OCI-LY1 (cell line): ENCODE measurements around the gene CNTFR.

Source experiments
- H2AFZ ChIP-seq: fragments of 200-600 bp; sonication (generic), shearing (Covaris generic); 2 replicates; pipeline ENCODE4 v1.6.0; 2014; ENCODE audit warnings: antibody characterized with exemption, mild to moderate bottlenecking, low read length
- H3F3A ChIP-seq: fragments of 200-600 bp; sonication (generic), shearing (Covaris generic); 2 replicates; pipeline ENCODE4 v1.6.0; 2014; ENCODE audit warnings: mild to moderate bottlenecking, antibody characterized with exemption, low read length, moderate library complexity; ENCODE audit not compliant: insufficient read depth
- H3K27ac ChIP-seq: fragments of 200-600 bp; sonication (generic); 2 replicates; pipeline ENCODE4 v1.5.1; 2014; ENCODE audit warnings: low read length, mixed run types, mild to moderate bottlenecking, low read depth; ENCODE audit not compliant: poor library complexity, severe bottlenecking
- H3K27me3 ChIP-seq: fragments of 200-600 bp; sonication (generic); 2 replicates; pipeline ENCODE4 v1.6.0; 2014; ENCODE audit warnings: antibody characterized with exemption, mild to moderate bottlenecking, low read length, moderate library complexity; ENCODE audit not compliant: insufficient read depth
- H3K36me3 ChIP-seq: fragments of 200-600 bp; sonication (generic); 2 replicates; pipeline ENCODE4 v1.6.1; 2014; ENCODE audit warnings: mild to moderate bottlenecking, antibody characterized with exemption, low read length, moderate library complexity, mixed read lengths; ENCODE audit not compliant: insufficient read depth
- H3K4me1 ChIP-seq: fragments of 200-600 bp; sonication (generic); 2 replicates; pipeline ENCODE4 v1.5.1; 2014; ENCODE audit warnings: mild to moderate bottlenecking, low read length, moderate library complexity; ENCODE audit not compliant: insufficient read depth, severe bottlenecking
- H3K4me2 ChIP-seq: fragments of 200-600 bp; sonication (generic), shearing (Covaris generic); 2 replicates; pipeline ENCODE4 v1.6.1; 2014; ENCODE audit warnings: low read length
- H3K4me3 ChIP-seq: fragments of 200-600 bp; sonication (generic); 2 replicates; pipeline ENCODE4 v1.5.1; 2014; ENCODE audit warnings: low read length, low read depth, mild to moderate bottlenecking, mixed read lengths; ENCODE audit not compliant: poor library complexity, severe bottlenecking
- H3K79me2 ChIP-seq: fragments of 200-600 bp; shearing (Covaris generic); 2 replicates; pipeline ENCODE4 v1.6.1; 2016; ENCODE audit warnings: mixed run types, low read length, mixed read lengths; ENCODE audit not compliant: insufficient read depth
- H3K9ac ChIP-seq: fragments of 200-600 bp; sonication (generic), shearing (Covaris generic); 2 replicates; pipeline ENCODE4 v1.6.1; 2014; ENCODE audit warnings: mild to moderate bottlenecking, low read length, mixed read lengths
- H3K9me2 ChIP-seq: fragments of 200-600 bp; sonication (generic), shearing (Covaris generic); 2 replicates; pipeline ENCODE4 v1.6.1; 2014; ENCODE audit warnings: low read depth, mild to moderate bottlenecking, low read length, mixed read lengths
- H3K9me3 ChIP-seq: fragments of 200-600 bp; shearing (Covaris generic); 2 replicates; pipeline ENCODE4 v1.6.1; 2014; ENCODE audit warnings: low read length, mixed read lengths
- H4K20me1 ChIP-seq: fragments of 200-600 bp; sonication (generic), shearing (Covaris generic); 2 replicates; pipeline ENCODE4 v1.6.0; 2016; ENCODE audit warnings: mild to moderate bottlenecking, low read length; ENCODE audit not compliant: insufficient read depth
- CTCF ChIP-seq: fragments of 200-600 bp; sonication (generic), shearing (Covaris generic); IDR thresholded peaks from 2 replicates; pipeline ENCODE4 v1.5.1; 2017; ENCODE audit warnings: mild to moderate bottlenecking, antibody characterized with exemption, low read length, moderate library complexity, mixed read lengths
- EZH2 ChIP-seq: fragments of 200-600 bp; sonication (generic), shearing (Covaris generic); IDR thresholded peaks from 2 replicates; pipeline ENCODE4 v1.8.0; 2017; ENCODE audit warnings: borderline replicate concordance, mixed run types, mild to moderate bottlenecking, antibody characterized with exemption, low read length, moderate library complexity, mixed read lengths

The CNTFR gene

DNA sequence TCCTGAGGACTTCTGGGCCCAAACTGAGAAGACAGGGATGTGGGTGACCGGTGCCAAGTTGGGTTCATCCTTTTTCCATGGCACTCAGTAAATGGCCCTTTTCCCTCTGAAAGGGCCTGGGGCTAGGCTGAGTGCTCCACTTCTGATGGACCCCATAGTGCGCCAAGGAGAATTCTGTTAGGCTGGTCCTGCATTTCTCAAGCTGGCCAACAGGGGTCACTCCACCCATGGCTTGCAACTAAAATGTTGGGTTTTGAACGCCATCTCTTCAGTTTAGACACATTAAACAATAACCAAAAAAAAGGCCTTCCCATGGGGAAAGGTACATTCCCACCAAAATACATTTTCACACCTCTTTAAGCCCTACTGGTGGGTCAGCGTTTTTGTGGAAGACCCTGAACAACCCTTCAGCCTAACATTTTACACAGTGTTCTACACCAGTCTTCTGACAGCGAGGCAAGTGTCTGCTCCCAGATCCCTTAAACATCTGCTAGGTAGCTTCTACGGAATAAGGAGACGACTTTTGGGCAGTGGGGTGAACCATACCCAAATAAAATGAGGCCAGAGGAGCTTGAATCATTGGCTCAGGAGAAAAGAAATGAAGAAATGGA, 27.3 kb downstream of the CNTFR start:
- no peaks in the 10 kb centered on the region for H3F3A ChIP-seq
- no peak overlapping the region for H3K4me3 ChIP-seq
- no peak overlapping the region for H3K4me2 ChIP-seq
- H3K79me2 ChIP-seq, result no peaks in the 10 kb centered on the region
- no peaks in the 10 kb centered on the region for H4K20me1 ChIP-seq
- H3K9me3 ChIP-seq, result no peaks in the 10 kb centered on the region
- H3K9me2 ChIP-seq, result no peaks in the 10 kb centered on the region
- peaks cover 12% of the 10 kb centered on the region; the same call in 1 of the 2 replicates for H3K27me3 ChIP-seq
- H3K36me3 ChIP-seq, result no peaks in the 10 kb centered on the region
- TF ChIP-seq CTCF (peak; percentile 86), EZH2 (no peak)
- no peaks in the 10 kb centered on the region for H3K4me1 ChIP-seq
- H2AFZ ChIP-seq, result no peak overlapping the region
- H3K27ac ChIP-seq, result no peak overlapping the region
- no peak overlapping the region for H3K9ac ChIP-seq

GRCh38 chr9:34560599-34561214, 28.8 kb downstream of the CNTFR start:
- H3K4me1 ChIP-seq, result no peaks in the 10 kb centered on the region
- H3K36me3 ChIP-seq, result no peaks in the 10 kb centered on the region
- no peaks in the 10 kb centered on the region for H3K9me3 ChIP-seq
- H3K9ac ChIP-seq, result no peak overlapping the region
- H3K4me3 ChIP-seq, result no peak overlapping the region
- H4K20me1 ChIP-seq, result no peaks in the 10 kb centered on the region
- H3K4me2 ChIP-seq, result no peak overlapping the region
- TF ChIP-seq EZH2, result no peak
- no peak for TF ChIP-seq CTCF
- no peak overlapping the region for H2AFZ ChIP-seq
- no peak overlapping the region for H3K27ac ChIP-seq
- no peaks in the 10 kb centered on the region for H3K79me2 ChIP-seq
- no peaks in the 10 kb centered on the region for H3K9me2 ChIP-seq
- H3K27me3 ChIP-seq, result peaks cover 5% of the 10 kb centered on the region; the same call in 1 of the 2 replicates
- no peaks in the 10 kb centered on the region for H3F3A ChIP-seq

DNA sequence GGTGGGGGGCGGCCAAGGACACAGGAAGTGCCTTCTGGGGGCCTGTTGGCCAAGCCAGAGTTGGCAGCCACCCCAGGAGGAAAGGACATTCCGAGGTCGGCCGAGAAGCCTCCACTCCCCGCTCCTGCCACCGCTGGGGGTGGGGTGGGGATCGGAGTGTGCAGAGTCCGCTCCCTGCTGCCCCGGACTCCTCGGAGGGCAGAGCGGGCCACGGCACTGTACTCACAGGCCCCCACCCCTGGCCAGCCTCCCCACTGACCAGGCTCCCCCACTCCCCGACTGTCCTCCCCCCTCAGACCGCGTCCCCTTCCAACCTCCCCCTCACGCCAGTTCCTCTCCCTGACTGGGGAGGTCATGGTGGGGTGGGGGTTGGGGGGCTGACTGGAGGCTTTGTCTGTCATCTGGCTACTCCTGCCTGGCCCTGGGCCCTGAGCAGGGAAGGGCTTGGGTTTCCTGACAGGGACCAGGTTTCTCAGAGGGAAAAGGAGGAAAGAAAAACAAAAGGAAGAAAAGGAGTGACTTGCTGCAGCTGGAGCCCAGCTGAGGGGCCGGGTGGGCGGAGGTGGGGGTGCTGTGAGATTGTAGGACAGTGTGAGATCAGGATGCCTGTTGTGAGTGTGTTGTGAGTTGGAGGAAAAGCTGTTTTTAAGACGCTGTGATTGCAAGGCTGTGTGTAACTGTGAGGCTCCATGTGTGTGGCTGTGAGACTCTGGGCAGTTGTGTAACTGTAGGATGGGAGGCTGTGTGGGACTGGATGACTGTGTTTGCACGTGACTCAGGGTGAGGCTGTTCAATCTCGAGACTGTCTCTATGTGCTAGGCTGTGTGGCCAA, 29.7 kb downstream of the CNTFR start:
- H3K9me2 ChIP-seq, result no peaks in the 10 kb centered on the region
- no peak overlapping the region for H3K4me2 ChIP-seq
- no peak overlapping the region for H2AFZ ChIP-seq
- H3K4me1 ChIP-seq, result no peaks in the 10 kb centered on the region
- no peaks in the 10 kb centered on the region for H3K36me3 ChIP-seq
- H3K4me3 ChIP-seq, result no peak overlapping the region
- TF ChIP-seq CTCF (no peak), EZH2 (no peak)
- H3K79me2 ChIP-seq, result no peaks in the 10 kb centered on the region
- H3K27ac ChIP-seq, result no peak overlapping the region
- no peaks in the 10 kb centered on the region for H4K20me1 ChIP-seq
- peaks cover 5% of the 10 kb centered on the region; the same call in 1 of the 2 replicates for H3K27me3 ChIP-seq
- H3F3A ChIP-seq, result no peaks in the 10 kb centered on the region
- H3K9me3 ChIP-seq, result no peaks in the 10 kb centered on the region
- no peak overlapping the region for H3K9ac ChIP-seq
